Measurements from ENCODE around the gene CADM1. TPM values are rescaled to one million over a fixed set of nuclear protein-coding genes. Genes with fewer than 3 reads are reported as not detected.

The CADM1 gene
- total and polyA plus RNA-seq, 10 of the 15 experiments (the other 5 are each of a cell fraction or from before 2014, with no cell fraction given): 0.03 to 0.48 (median 0.15) TPM; not detected in 3

- in situ Hi-C loops (cut with MboI) (no loop called here), intact Hi-C loops (cut with micrococcal nuclease; ENCODE audit: unreplicated experiment) (no loop called here)
- TF ChIP-seq STAT3 (IDR thresholded peaks at IDR 0.05; ENCODE audit: low read depth, low read length): no peak
- TF ChIP-seq CEBPZ (IDR thresholded peaks at IDR 0.05; ENCODE audit: low read depth, low read length): no peak
- TF ChIP-seq RB1 (IDR thresholded peaks at IDR 0.05; ENCODE audit: borderline replicate concordance): no peak
- no peak for TF ChIP-seq SREBF2 (IDR thresholded peaks at IDR 0.05; ENCODE audit: low read length)
- TF ChIP-seq NRF1 (conservative IDR thresholded peaks at IDR 0.05; ENCODE audit: low read depth, low read length): no peak
- no peak for TF ChIP-seq HDAC6 (IDR thresholded peaks at IDR 0.05; ENCODE audit: unreplicated experiment)
- TF ChIP-seq RELB (IDR thresholded peaks at IDR 0.05; ENCODE audit: low read depth): no peak
- no peak for TF ChIP-seq PRDM15 (CRISPR knock-in tag; IDR thresholded peaks at IDR 0.05)
- no peak for TF ChIP-seq NR2C1 (IDR thresholded peaks at IDR 0.05)
- TF ChIP-seq TCF7 (IDR thresholded peaks at IDR 0.05; ENCODE audit: borderline replicate concordance): no peak
- TF ChIP-seq IKZF1 (conservative IDR thresholded peaks at IDR 0.05): no peak
- TF ChIP-seq TCF12 (IDR thresholded peaks at IDR 0.05; ENCODE audit: low read depth, low read length): no peak
- no peak for TF ChIP-seq ZNF687 (IDR thresholded peaks at IDR 0.05)
These were observed 113.1 kb downstream of the CADM1 start for GRCh38 chr11:115391160-115391559.

More at GRCh38 chr11:115391160-115391559, 113.1 kb downstream of the CADM1 start:
- POLR2A ChIA-PET: no interaction called here
- H3K79me2 ChIP-seq (ENCODE audit: control insufficient read depth, insufficient read depth, low read length): no peaks in the 10 kb centered on the region
- no peak for DNase-seq (ENCODE audit: low read depth, low spot score)
- FAIRE-seq: no peak
- H3K9me3 ChIP-seq (replicated peaks; ENCODE audit: control insufficient read depth, insufficient read depth, low read length): no peaks in the 10 kb centered on the region
- H3K9ac ChIP-seq (ENCODE audit: control insufficient read depth, insufficient read depth, low read length): no peak overlapping the region
- no peak overlapping the region for H3K4me2 ChIP-seq (ENCODE audit: control insufficient read depth, insufficient read depth)
- ATAC-seq: no peak
- H3K36me3 ChIP-seq (ENCODE audit: control insufficient read depth in 2 of 2, insufficient read depth in 2 of 2, low read length in 1 of 2): no peaks in the 10 kb centered on the region
- WGBS (ENCODE audit: insufficient coverage, insufficient replicate concordance, low lambda C conversion rate, missing lambda C conversion rate): 5% methylated on average over 3 of the region's 3 CpGs
- no peak overlapping the region for H3K27ac ChIP-seq (ENCODE audit: control insufficient read depth, insufficient read depth)
- peaks cover 0 to 6% of the 10 kb centered on the region in 2 experiments; a peak in 1 of 4 replicates for H3K27me3 ChIP-seq (replicated peaks in 1 of 2; ENCODE audit: control insufficient read depth in 2 of 2, insufficient read depth in 2 of 2, low read length in 1 of 2)
- CTCF ChIA-PET: no interaction called here
- no peaks in the 10 kb centered on the region for H3K4me1 ChIP-seq (ENCODE audit: control insufficient read depth, insufficient read depth, low read length)
- H4K20me1 ChIP-seq (ENCODE audit: control insufficient read depth, insufficient read depth): no peaks in the 10 kb centered on the region
- RAD21 ChIA-PET (ENCODE audit: unreplicated experiment): no interaction called here
- BruUV-seq (replicated peaks): no TSS peak
- H2AFZ ChIP-seq (ENCODE audit: control insufficient read depth, low read depth, low read length): no peak overlapping the region
- SMC1A ChIA-PET (ENCODE audit: uncharacterized antibody, unreplicated experiment): no interaction called here
- no peak overlapping the region for H3K4me3 ChIP-seq
